SK-N-SH (cell line): ENCODE measurements around the gene TMEM14A.

Source experiments
- CHD2 ChIP-seq: fragments of 150-350 bp; IDR thresholded peaks from 2 replicates; pipeline ENCODE4 v1.6.1; 2018; ENCODE audit warnings: low read length; ENCODE audit not compliant: partially characterized antibody
- CTCF ChIP-seq: fragments of 200-600 bp; sonication (generic); IDR thresholded peaks from 2 replicates; pipeline ENCODE4 v1.6.1; 2017; ENCODE audit warnings: antibody characterized with exemption, mild to moderate bottlenecking, moderate library complexity
- EP300 ChIP-seq, 2 experiments: IDR thresholded peaks; 2 replicates each; pipeline versions ENCODE4 v1.4.0 to v1.6.1; 2012; ENCODE audit warnings: borderline replicate concordance in 1 of 2, low read depth in 1 of 2, low read length in 1 of 2

GRCh38 chr6:52667572-52667971, 3.3 kb upstream of the TMEM14A start:
- no peak for TF ChIP-seq CHD2
- no peak for TF ChIP-seq CTCF
- no peak for TF ChIP-seq EP300 (IDR thresholded peaks at IDR 0.05; ENCODE audit: borderline replicate concordance in 1 of 2, low read depth in 1 of 2, low read length in 1 of 2)
